Measurements from ENCODE around the gene CYP1B1. TPM values are rescaled to one million over a fixed set of nuclear protein-coding genes. Genes with fewer than 3 reads are reported as not detected.
A peak's percentile ranks its signal among the peaks of the same experiment; 100 is the strongest.
"Not testable (repeated sequence)": the region's sequence is repeated elsewhere in the genome, so short reads cannot be mapped to it uniquely, and the experiment has no call there.

CYP1B1 gene
- total RNA-seq, 1 donor from 2014 or later: 17.7 TPM

DNA sequence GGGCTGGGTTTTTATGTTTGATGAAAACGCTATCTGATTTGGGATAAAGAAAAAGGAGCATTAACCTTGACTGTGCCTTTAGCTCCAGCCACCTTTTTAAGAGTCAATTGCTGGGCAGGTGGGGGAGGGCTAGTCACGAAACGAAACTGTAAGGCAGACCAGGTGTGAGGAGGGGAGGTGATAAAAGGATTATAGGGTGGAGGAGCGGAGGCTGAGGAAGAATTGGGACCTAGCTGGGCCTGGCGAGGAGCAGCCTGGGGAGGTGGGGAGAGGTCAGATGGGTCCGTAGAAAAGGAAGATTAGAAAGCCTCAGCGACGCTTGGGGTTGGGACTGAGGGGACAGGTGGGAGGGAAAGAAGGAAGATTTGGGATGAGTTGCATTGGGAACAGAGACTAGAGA lies 8.6 kb upstream of the CYP1B1 start:
- H3K27me3 ChIP-seq (ENCODE audit: low read depth); H3K36me3 ChIP-seq; intact Hi-C loops (cut with micrococcal nuclease); H3K4me1 ChIP-seq; H3K9me3 ChIP-seq (replicated peaks); DNase-seq; H3K27ac ChIP-seq (replicated peaks): not testable (repeated sequence)
- peak overlapping the region; percentile 6 for H3K4me3 ChIP-seq

DNA sequence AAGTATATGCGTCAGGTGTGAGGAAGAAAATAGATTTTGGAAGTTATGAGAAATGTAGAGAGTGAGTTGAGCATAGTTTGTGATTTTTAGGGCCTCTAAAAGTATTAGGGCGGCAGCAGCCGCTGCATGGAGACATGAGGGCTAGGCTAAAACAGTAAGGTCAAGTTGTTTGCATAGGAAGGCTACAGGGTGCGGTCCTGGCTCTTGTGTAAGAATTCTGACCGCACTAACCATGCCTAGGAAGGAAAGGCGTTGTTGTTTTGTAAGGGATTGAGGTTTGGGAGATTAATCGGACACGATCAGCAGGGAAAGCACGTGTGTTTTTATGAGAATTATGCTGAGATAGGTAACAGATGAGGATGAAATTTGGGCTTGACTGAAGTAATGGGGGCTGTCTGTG lies 6.8 kb upstream of the CYP1B1 start:
- H3K9me3 ChIP-seq (replicated peaks); H3K36me3 ChIP-seq; H3K4me3 ChIP-seq; intact Hi-C loops (cut with micrococcal nuclease); DNase-seq: not testable (repeated sequence)
- Histone ChIP-seq H3K4me1 (peaks cover 11% of the 10 kb centered on the region), H3K27ac (replicated peaks) (peak overlapping the region; percentile 73), H3K27me3 (ENCODE audit: low read depth) (peaks cover 25% of the 10 kb centered on the region)

DNA sequence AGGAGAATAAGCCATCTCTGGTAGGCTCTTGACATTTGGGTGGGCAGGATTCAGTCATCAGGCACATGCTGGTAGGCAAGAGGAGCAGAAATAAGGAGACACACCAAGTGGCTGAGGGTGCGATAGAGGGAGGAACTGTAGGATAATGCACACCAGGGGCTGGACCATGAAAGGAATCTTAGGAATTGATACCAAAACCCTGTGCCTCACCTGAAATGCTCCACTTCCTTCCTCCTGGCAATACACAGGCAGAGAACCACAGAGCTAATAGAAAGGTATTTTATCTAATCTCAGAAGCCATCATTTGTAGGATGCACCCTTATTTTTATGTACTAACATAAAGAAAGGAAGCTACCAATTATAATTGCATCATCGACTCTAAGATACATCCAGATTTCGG lies 4.4 kb upstream of the CYP1B1 start:
- DNase-seq: no peak
- no peak for TF ChIP-seq CTCF (IDR thresholded peaks at IDR 0.05; ENCODE audit: borderline replicate concordance)
- H3K27ac ChIP-seq (replicated peaks): peak overlapping the region; percentile 8
- no peak overlapping the region for H3K4me3 ChIP-seq
- H3K9me3 ChIP-seq (replicated peaks): no peaks in the 10 kb centered on the region
- no peaks in the 10 kb centered on the region for H3K36me3 ChIP-seq
- intact Hi-C loops (cut with micrococcal nuclease): no loop called here
- peaks cover 35% of the 10 kb centered on the region for H3K4me1 ChIP-seq
- H3K27me3 ChIP-seq (ENCODE audit: low read depth): peaks cover 49% of the 10 kb centered on the region

- intact Hi-C loops (cut with micrococcal nuclease): no loop called here
- H3K9me3 ChIP-seq (replicated peaks): no peaks in the 10 kb centered on the region
- peaks cover 58% of the 10 kb centered on the region for H3K27me3 ChIP-seq (ENCODE audit: low read depth)
- peak overlapping the region; percentile 8 for H3K27ac ChIP-seq (replicated peaks)
- no peak overlapping the region for H3K4me3 ChIP-seq
- peaks cover 45% of the 10 kb centered on the region for H3K4me1 ChIP-seq
- H3K36me3 ChIP-seq: no peaks in the 10 kb centered on the region
- no peak for DNase-seq
- TF ChIP-seq CTCF (IDR thresholded peaks at IDR 0.05; ENCODE audit: borderline replicate concordance): no peak
Observed at GRCh38 chr2:38079116-38080052, 3.4 kb upstream of the CYP1B1 start.

GRCh38 chr2:38077431-38077769 lies 1.4 kb upstream of the CYP1B1 start:
- Histone ChIP-seq H3K9me3 (replicated peaks) (no peaks in the 10 kb centered on the region), H3K4me3 (peak overlapping the region; percentile 72), H3K27ac (replicated peaks) (peak overlapping the region; percentile 95), H3K36me3 (no peaks in the 10 kb centered on the region), H3K27me3 (ENCODE audit: low read depth) (peaks cover 78% of the 10 kb centered on the region), H3K4me1 (peaks cover 57% of the 10 kb centered on the region)
- TF ChIP-seq CTCF (IDR thresholded peaks at IDR 0.05; ENCODE audit: borderline replicate concordance): no peak
- intact Hi-C loops (cut with micrococcal nuclease): no loop called here
- no peak for DNase-seq

DNA sequence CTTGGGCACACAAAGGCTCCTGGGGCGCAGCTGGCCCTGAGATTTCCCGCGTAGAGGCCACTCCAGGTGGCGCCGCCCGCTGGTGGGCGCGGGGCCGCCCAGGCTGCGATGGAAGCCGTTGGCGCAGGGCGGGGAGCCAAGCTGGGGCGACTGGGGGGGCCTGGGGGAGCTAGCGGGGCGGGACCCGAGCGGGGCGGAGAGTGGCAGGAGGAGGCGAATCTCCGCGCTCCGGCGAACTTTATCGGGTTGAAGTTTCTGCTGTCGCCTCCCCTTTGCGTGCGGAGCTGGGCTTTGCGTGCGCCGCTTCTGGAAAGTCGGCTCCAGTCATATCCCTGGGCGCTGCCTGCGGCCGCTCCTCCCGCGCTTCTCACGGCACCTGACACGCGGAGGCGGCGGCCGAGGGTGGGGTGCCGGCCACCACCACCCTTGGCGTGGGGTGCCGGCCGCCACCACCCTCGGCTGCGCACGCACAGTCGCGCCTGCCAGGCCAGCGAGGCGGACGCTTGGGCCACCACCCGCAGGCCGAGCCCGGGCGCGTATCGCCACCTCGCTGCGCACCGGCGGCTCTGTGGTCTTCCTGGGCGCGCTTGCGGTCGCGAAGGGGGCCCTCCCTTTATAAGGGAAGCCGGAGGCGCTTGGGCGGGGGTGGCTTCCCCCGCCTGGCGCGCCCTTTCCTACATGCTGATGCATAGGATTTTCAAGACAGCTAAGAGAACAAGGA lies 919 bp upstream of the CYP1B1 start:
- peak; percentile 83 for DNase-seq
- Histone ChIP-seq H3K4me1 (peaks cover 62% of the 10 kb centered on the region), H3K4me3 (peak overlapping the region; percentile 72), H3K27ac (replicated peaks) (peak overlapping the region; percentile 95), H3K9me3 (replicated peaks) (no peaks in the 10 kb centered on the region), H3K27me3 (ENCODE audit: low read depth) (peaks cover 79% of the 10 kb centered on the region), H3K36me3 (no peaks in the 10 kb centered on the region)
- peak; percentile 57 for TF ChIP-seq CTCF (IDR thresholded peaks at IDR 0.05; ENCODE audit: borderline replicate concordance)
- intact Hi-C loops (cut with micrococcal nuclease): no loop called here
